Neuronal stem cell (in vitro differentiated cells): ENCODE measurements around the gene NR2F6.

Experiments used
- DNase-seq: peaks from one replicate; pipeline ENCODE4 v3.0.0-alpha.2; 2013; ENCODE audit warnings: low spot score
- H2AFZ ChIP-seq: one replicate; pipeline ENCODE4 v1.6.1; 2013; ENCODE audit warnings: mild to moderate bottlenecking, low read length, inconsistent platforms
- H2AK5ac ChIP-seq: 2 replicates; pipeline ENCODE4 v1.6.1; 2013; ENCODE audit warnings: low read depth, mild to moderate bottlenecking, inconsistent platforms, low read length, moderate library complexity, mixed read lengths
- H2BK120ac ChIP-seq: 2 replicates; pipeline ENCODE4 v1.6.1; 2013; ENCODE audit warnings: low read depth, mild to moderate bottlenecking, inconsistent platforms, low read length, moderate library complexity, mixed read lengths
- H2BK12ac ChIP-seq: one replicate; pipeline ENCODE4 v1.6.1; 2013; ENCODE audit warnings: low read length, inconsistent platforms
- H2BK15ac ChIP-seq: 2 replicates; pipeline ENCODE4 v1.6.1; 2013; ENCODE audit warnings: mild to moderate bottlenecking, low read length, inconsistent platforms, mixed read lengths
- H2BK5ac ChIP-seq: one replicate; pipeline ENCODE4 v1.6.1; 2013; ENCODE audit warnings: inconsistent platforms, mild to moderate bottlenecking, low read length, moderate library complexity
- H3K14ac ChIP-seq: one replicate; pipeline ENCODE4 v1.6.1; 2013; ENCODE audit warnings: low read length, inconsistent platforms
- H3K18ac ChIP-seq: 2 replicates; pipeline ENCODE4 v1.6.1; 2013; ENCODE audit warnings: low read length, inconsistent platforms
- H3K23ac ChIP-seq: 2 replicates; pipeline ENCODE4 v1.6.1; 2013; ENCODE audit warnings: low read depth, mild to moderate bottlenecking, mixed read lengths, low read length, inconsistent platforms; ENCODE audit not compliant: poor library complexity
- H3K27ac ChIP-seq: replicated peaks from 3 replicates; pipeline ENCODE4 v1.5.1; 2013; ENCODE audit warnings: low read length, inconsistent platforms
- H3K27me3 ChIP-seq, 3 experiments: 2 replicates each; pipeline ENCODE4 v1.6.1; 2013; ENCODE audit warnings: low read length in 3 of 3, mild to moderate bottlenecking in 2 of 3, inconsistent platforms in 1 of 3, low read depth in 1 of 3, mixed read lengths in 1 of 3, moderate library complexity in 1 of 3; ENCODE audit not compliant: control insufficient read depth in 3 of 3, insufficient read depth in 3 of 3
- H3K36me3 ChIP-seq, 2 donors: replicated peaks in 1 of 2; 2 replicates each; pipeline ENCODE4 v1.6.1; 2013; ENCODE audit warnings: low read length in 2 of 2; ENCODE audit not compliant: control insufficient read depth in 2 of 2, insufficient read depth in 2 of 2
- H3K4ac ChIP-seq: 2 replicates; pipeline ENCODE4 v1.6.1; 2013; ENCODE audit warnings: inconsistent platforms, mild to moderate bottlenecking, low read length, moderate library complexity
- H3K4me1 ChIP-seq, 2 donors: 1 replicate in 1 of 2; 2 replicates in 1 of 2; pipeline ENCODE4 v1.6.1; 2013; ENCODE audit warnings: low read length in 2 of 2, low read depth in 1 of 2; ENCODE audit not compliant: control insufficient read depth in 2 of 2, insufficient read depth in 1 of 2
- H3K4me2 ChIP-seq: one replicate; pipeline ENCODE4 v1.6.1; 2013; ENCODE audit warnings: mild to moderate bottlenecking, low read length, inconsistent platforms; ENCODE audit not compliant: insufficient read depth, poor library complexity, severe bottlenecking
- H3K4me3 ChIP-seq, 2 donors: 2 replicates each; pipeline ENCODE4 v1.5.1; 2013; ENCODE audit warnings: low read length in 2 of 2, mild to moderate bottlenecking in 2 of 2, inconsistent platforms in 1 of 2, moderate library complexity in 1 of 2
- H3K79me1 ChIP-seq: one replicate; pipeline ENCODE4 v1.6.1; 2013; ENCODE audit warnings: low read depth, mild to moderate bottlenecking, inconsistent platforms, low read length, moderate library complexity
- H3K9ac ChIP-seq: one replicate; pipeline ENCODE4 v1.6.1; 2013; ENCODE audit warnings: mild to moderate bottlenecking, low read depth, low read length, inconsistent platforms; ENCODE audit not compliant: poor library complexity
- H3K9me3 ChIP-seq, 2 donors: replicated peaks in 1 of 2; 2 replicates each; pipeline versions ENCODE3 to v1.6.1; 2013; ENCODE audit warnings: low read length in 2 of 2, mild to moderate bottlenecking in 2 of 2, inconsistent platforms in 1 of 2, low read depth in 1 of 2, mixed read lengths in 1 of 2, moderate library complexity in 1 of 2; ENCODE audit not compliant: control insufficient read depth in 2 of 2, insufficient read depth in 1 of 2
- H4K8ac ChIP-seq: one replicate; pipeline ENCODE4 v1.6.1; 2013; ENCODE audit warnings: low read depth, mild to moderate bottlenecking, inconsistent platforms, low read length, moderate library complexity
- H4K91ac ChIP-seq: one replicate; pipeline ENCODE4 v1.6.1; 2013; ENCODE audit warnings: low read length, low read depth, mild to moderate bottlenecking, inconsistent platforms; ENCODE audit not compliant: poor library complexity
- WGBS, 2 donors: extraction: QIAGEN DNeasy Blood & Tissue Kit; methylation state at CpG; one replicate each; pipeline ENCODE4 v1.1.7; 2013; ENCODE audit warnings: missing lambda C conversion rate in 2 of 2, mixed read lengths in 1 of 2; ENCODE audit not compliant: insufficient read length in 2 of 2, insufficient replicate concordance in 1 of 2; ENCODE audit errors: extremely low coverage in 2 of 2; 5-methylcytosine and 5-hydroxymethylcytosine counted together

Gene NR2F6

DNA sequence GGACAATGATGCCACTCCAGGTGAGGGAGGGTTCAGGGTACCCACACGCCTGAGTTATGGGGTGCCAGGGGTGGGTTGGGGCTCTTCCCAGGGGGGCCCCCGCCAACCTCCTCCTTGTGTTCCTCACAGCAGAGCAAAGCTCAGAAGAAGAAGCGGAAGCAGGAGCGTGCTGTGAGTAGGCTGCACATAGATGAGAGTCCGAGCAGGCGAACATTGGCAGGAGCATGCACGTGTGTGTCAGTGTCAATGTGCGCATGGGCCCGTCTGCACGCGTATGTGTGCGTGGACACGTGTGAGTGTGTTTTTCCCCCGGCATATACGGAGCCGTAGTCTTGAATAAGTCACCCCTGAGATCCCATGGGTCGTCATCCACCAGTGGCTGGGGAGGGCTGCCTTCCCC is 43.0 kb downstream of the NR2F6 start:
- H3K4ac ChIP-seq: no peak overlapping the region
- peaks cover 4 to 6% of the 10 kb centered on the region in 2 donors for H3K9me3 ChIP-seq
- no peak overlapping the region for H2AK5ac ChIP-seq
- no CpG with 5 or more reads among the region's 17 CpGs for WGBS, 2 donors
- H3K79me1 ChIP-seq: peaks cover 6% of the 10 kb centered on the region
- H4K8ac ChIP-seq: peak overlapping the region; percentile 65
- no peak overlapping the region for H3K4me2 ChIP-seq
- no peak overlapping the region for H2BK120ac ChIP-seq
- no peak overlapping the region for H3K14ac ChIP-seq
- no peak overlapping the region for H3K18ac ChIP-seq
- H3K4me1 ChIP-seq: no peaks in the 10 kb centered on the region
- no peak overlapping the region for H4K91ac ChIP-seq
- H3K27me3 ChIP-seq: no peaks in the 10 kb centered on the region
- no peak overlapping the region for H2BK5ac ChIP-seq
- no peak overlapping the region for H2BK15ac ChIP-seq
- H3K23ac ChIP-seq: no peak overlapping the region
- H3K36me3 ChIP-seq: peaks cover 32 to 94% of the 10 kb centered on the region in 2 donors
- no peak for DNase-seq
- no peak overlapping the region for H2BK12ac ChIP-seq
- no peak overlapping the region for H2AFZ ChIP-seq
- H3K27ac ChIP-seq: no peak overlapping the region
- peak overlapping the region in 1 of 2 donors; percentile 66 for H3K4me3 ChIP-seq
- H3K9ac ChIP-seq: no peak overlapping the region

GRCh38 chr19:17202249-17202648 is 43.5 kb downstream of the NR2F6 start:
- H2AK5ac ChIP-seq: no peak overlapping the region
- H3K4ac ChIP-seq: no peak overlapping the region
- no peaks in the 10 kb centered on the region for H3K4me1 ChIP-seq
- H2BK120ac ChIP-seq: no peak overlapping the region
- H3K4me2 ChIP-seq: no peak overlapping the region
- H3K9ac ChIP-seq: peak overlapping the region; percentile 70
- H3K23ac ChIP-seq: no peak overlapping the region
- no peak overlapping the region for H2BK15ac ChIP-seq
- no peak overlapping the region for H3K18ac ChIP-seq
- H3K4me3 ChIP-seq: peak overlapping the region in 1 of 2 donors; percentile 20
- H2BK5ac ChIP-seq: no peak overlapping the region
- no peak for DNase-seq
- WGBS, 2 donors: no CpG with 5 or more reads among the region's 9 CpGs
- H3K79me1 ChIP-seq: peaks cover 6% of the 10 kb centered on the region
- H3K36me3 ChIP-seq: peaks cover 37 to 94% of the 10 kb centered on the region in 2 donors
- no peaks in the 10 kb centered on the region for H3K27me3 ChIP-seq
- H4K91ac ChIP-seq: no peak overlapping the region
- peaks cover 4 to 6% of the 10 kb centered on the region in 2 donors for H3K9me3 ChIP-seq
- H3K14ac ChIP-seq: no peak overlapping the region
- H4K8ac ChIP-seq: no peak overlapping the region
- no peak overlapping the region for H2AFZ ChIP-seq
- H2BK12ac ChIP-seq: no peak overlapping the region
- H3K27ac ChIP-seq: no peak overlapping the region

DNA sequence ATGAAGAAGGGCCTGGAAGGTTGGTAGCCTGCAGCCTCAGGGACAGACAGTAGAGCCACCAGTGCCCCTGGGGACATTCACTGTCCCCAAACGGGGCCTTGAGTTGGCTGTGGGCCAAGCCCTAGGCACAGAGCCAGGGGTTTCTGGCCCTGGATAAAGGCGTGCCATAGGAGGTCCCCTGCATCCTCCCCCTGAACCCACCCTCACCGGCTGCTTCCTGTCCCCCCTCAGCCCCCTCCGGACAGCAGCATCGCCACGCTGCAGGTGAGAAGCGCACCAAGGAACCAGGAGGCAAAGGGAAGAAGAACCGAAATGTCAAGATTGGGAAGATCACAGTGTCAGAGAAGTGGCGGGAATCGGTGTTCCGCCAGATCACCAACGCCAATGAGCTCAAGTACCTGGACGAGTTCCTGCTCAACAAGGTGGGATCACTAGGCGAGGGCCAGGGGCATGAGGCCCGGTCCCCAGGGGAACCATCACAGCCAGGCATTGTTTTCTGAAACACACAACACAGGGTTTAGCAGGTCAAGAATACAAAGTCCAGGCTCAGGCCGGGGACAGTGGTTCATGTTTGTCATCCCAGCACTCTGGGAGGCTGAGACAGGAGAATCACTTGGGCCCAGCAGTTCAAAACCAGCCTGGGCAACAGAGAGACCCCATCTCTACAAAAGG is 45.2 kb downstream of the NR2F6 start:
- Histone ChIP-seq H2BK15ac (no peak overlapping the region), H4K8ac (no peak overlapping the region), H3K4ac (no peak overlapping the region), H3K18ac (no peak overlapping the region), H3K14ac (no peak overlapping the region), H3K36me3 (peaks cover 31 to 90% of the 10 kb centered on the region in 2 donors), H2AFZ (no peak overlapping the region), H3K27me3 (no peaks in the 10 kb centered on the region), H4K91ac (no peak overlapping the region), H3K4me1 (no peaks in the 10 kb centered on the region), H2AK5ac (no peak overlapping the region), H3K23ac (no peak overlapping the region), H3K9ac (no peak overlapping the region), H3K4me2 (no peak overlapping the region), H2BK120ac (no peak overlapping the region), H2BK12ac (no peak overlapping the region), H3K4me3 (no peak overlapping the region), H3K79me1 (peaks cover 6% of the 10 kb centered on the region), H3K9me3 (peaks cover 0 to 4% of the 10 kb centered on the region in 2 donors), H2BK5ac (no peak overlapping the region), H3K27ac (no peak overlapping the region)
- no CpG with 5 or more reads among the region's 16 CpGs for WGBS, 2 donors
- DNase-seq: no peak

DNA sequence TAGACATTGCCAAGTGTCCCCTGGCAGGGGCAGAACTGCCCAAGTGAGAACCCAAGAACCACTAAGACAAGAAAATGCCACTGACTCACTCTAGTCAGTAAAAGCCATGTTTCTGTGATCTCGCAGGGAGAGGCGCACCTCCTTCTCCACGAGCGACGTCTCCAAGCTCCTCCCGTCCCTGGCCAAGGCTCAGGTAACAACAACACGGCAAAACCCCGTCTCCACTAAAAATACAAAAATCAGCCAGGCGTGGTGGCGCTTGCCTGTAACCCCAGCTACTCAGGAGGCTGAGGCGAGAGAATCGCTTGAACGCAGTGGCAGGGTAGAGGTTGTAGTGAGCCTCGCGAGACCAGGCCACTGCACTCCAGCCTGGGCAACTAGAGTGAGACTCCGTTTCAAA is 48.1 kb downstream of the NR2F6 start:
- Histone ChIP-seq H2AK5ac (no peak overlapping the region), H3K27me3 (no peaks in the 10 kb centered on the region), H3K79me1 (peaks cover 3% of the 10 kb centered on the region), H3K27ac (no peak overlapping the region), H2BK120ac (no peak overlapping the region), H2BK15ac (no peak overlapping the region), H3K4me1 (no peaks in the 10 kb centered on the region), H3K23ac (no peak overlapping the region), H3K4ac (no peak overlapping the region), H2BK12ac (no peak overlapping the region), H3K4me3 (no peak overlapping the region), H4K91ac (no peak overlapping the region), H3K18ac (no peak overlapping the region), H4K8ac (no peak overlapping the region), H3K36me3 (peaks cover 47 to 95% of the 10 kb centered on the region in 2 donors), H3K9ac (no peak overlapping the region), H3K14ac (no peak overlapping the region), H2AFZ (no peak overlapping the region), H2BK5ac (no peak overlapping the region), H3K4me2 (no peak overlapping the region), H3K9me3 (peaks cover 0 to 4% of the 10 kb centered on the region in 2 donors)
- no peak for DNase-seq
- WGBS, 2 donors: no CpG with 5 or more reads among the region's 16 CpGs
